Activated naive CD4-positive, alpha-beta T cell treated with anti-CD3 and anti-CD28 coated beads, Interleukin-2, amount 10 ng/mL, durations not matched to agents 7 days and 5 days (primary cell): ENCODE measurements around the gene MZT2B.
"Not testable (repeated sequence)": the region's sequence is repeated elsewhere in the genome, so short reads cannot be mapped to it uniquely, and the experiment has no call there.

ENCODE experiments used
- CTCF ChIA-PET: fragments of 350-600 bp; sonication (Branson Sonifier 250); formaldehyde crosslinking; loops from one replicate; lab custom pipeline; 2021; ENCODE audit warnings: antibody characterized with exemption; lab: Charles Lee
- DNase-seq: peaks from one replicate; pipeline ENCODE4 v3.0.0-alpha.2; 2020
- H3K27ac Mint-ChIP-seq: one replicate; pipeline ENCODE4 v1.8.0; 2021; ENCODE audit warnings: mild to moderate bottlenecking, moderate library complexity, mixed read lengths
- H3K27me3 Mint-ChIP-seq: one replicate; pipeline ENCODE4 v1.8.0; 2021; ENCODE audit warnings: mild to moderate bottlenecking, mixed read lengths
- H3K36me3 Mint-ChIP-seq: one replicate; pipeline ENCODE4 v1.8.0; 2021; ENCODE audit warnings: mixed read lengths
- H3K4me1 Mint-ChIP-seq: one replicate; pipeline ENCODE4 v1.8.0; 2021; ENCODE audit warnings: mixed read lengths
- H3K4me3 Mint-ChIP-seq: one replicate; pipeline ENCODE4 v1.8.0; 2021; ENCODE audit warnings: mild to moderate bottlenecking, moderate library complexity, mixed read lengths
- H3K9me3 Mint-ChIP-seq: one replicate; pipeline ENCODE4 v1.8.0; 2021; ENCODE audit warnings: mixed read lengths

MZT2B gene

DNA sequence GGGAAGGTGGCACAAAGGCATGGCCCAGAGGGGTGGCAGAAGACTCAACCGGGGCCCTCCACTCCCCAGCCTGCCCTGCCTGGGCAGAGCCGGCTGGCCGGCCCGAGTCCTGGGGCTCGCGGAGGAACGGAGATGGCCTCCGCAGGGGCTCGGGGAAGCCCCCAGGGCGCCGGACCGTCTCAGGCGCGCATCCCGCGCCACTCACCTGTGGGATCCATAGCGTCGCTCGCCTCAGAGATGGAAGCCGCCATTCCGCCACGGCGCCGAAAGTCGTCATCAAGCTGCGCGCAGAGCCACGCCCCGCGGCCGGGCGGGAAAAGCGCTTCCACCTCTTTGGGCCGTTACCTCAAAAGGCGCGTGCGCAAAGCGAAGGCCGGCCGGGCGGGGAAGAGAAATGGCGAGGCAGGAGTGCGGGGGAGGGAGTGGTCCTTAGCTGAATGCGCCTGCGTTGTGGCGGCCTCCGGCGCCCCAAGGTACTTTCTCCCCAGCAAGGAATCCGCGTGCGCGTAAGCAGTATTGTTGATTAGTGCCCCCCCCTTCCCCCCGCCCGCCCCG, 660 bp upstream of the MZT2B start, which contains the start of gene SMPD4:
TSS of gene SMPD4 (minus strand) at position 278 of the 555 bp plus-strand sequence. CDS start 5,010 bp downstream, outside the sequence.
- Mint-ChIP-seq H3K27ac (peak within 1 kb of the TSS; percentile 97), H3K27me3 (no peaks in the 10 kb centered on the region), H3K9me3 (no peaks in the 10 kb centered on the region), H3K36me3 (peaks cover 13% of the 10 kb centered on the region), H3K4me3 (peak within 1 kb of the TSS; percentile 92), H3K4me1 (peaks cover 41% of the 10 kb centered on the region)
- DNase-seq: peak; percentile 98
- CTCF ChIA-PET: interaction anchor here (1.2 to 1.6 kb wide), 2 partner anchors 11 to 161 kb away, joined by 4 to 6 read pairs; partner anchors contain the start of gene IMP4

DNA sequence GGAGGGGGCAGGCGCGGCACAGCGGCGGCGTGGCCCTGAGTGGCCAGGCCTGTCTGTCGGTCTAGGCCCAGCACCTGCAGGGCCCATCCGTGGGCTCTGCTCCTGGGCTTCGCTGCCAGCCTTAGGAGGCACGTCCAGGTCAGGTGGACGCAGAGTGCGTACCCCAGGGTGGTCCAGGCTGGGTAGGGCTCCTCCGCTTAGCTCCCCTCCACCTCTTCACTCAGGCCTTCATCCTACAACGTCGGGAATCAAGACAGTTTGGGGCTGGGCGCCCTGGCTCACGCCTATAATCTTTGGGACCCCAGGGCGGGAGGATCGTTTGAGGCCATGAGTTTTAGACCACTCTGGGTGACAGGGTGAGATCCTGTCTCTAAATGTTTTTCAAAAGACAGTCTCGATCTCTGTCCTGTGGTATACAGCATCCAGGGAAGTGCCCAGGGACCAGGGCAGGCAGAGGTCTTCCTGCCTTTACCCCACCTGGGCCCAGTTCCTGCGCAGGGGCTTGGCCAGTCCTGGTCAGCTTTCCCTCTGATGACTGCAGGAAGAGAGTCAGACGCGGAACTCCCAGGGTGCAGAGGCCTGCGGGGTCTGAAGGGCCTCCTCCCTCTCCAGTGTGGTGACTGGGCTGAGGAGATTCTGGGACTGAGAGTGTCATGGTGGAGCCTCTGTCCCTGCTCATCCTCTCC, 907 bp downstream of the MZT2B start:
- CTCF ChIA-PET: interaction anchor here (0.8 kb wide), 1 partner anchor 150 kb away, joined by 3 read pairs; no protein-coding TSS in a partner anchor
- peaks cover 39% of the 10 kb centered on the region for H3K4me1 Mint-ChIP-seq
- peak overlapping the region; percentile 85 for H3K27ac Mint-ChIP-seq
- peak overlapping the region; percentile 76 for H3K4me3 Mint-ChIP-seq
- peaks cover 10% of the 10 kb centered on the region for H3K36me3 Mint-ChIP-seq
- not testable (repeated sequence) for H3K27me3 Mint-ChIP-seq, DNase-seq, H3K9me3 Mint-ChIP-seq

DNA sequence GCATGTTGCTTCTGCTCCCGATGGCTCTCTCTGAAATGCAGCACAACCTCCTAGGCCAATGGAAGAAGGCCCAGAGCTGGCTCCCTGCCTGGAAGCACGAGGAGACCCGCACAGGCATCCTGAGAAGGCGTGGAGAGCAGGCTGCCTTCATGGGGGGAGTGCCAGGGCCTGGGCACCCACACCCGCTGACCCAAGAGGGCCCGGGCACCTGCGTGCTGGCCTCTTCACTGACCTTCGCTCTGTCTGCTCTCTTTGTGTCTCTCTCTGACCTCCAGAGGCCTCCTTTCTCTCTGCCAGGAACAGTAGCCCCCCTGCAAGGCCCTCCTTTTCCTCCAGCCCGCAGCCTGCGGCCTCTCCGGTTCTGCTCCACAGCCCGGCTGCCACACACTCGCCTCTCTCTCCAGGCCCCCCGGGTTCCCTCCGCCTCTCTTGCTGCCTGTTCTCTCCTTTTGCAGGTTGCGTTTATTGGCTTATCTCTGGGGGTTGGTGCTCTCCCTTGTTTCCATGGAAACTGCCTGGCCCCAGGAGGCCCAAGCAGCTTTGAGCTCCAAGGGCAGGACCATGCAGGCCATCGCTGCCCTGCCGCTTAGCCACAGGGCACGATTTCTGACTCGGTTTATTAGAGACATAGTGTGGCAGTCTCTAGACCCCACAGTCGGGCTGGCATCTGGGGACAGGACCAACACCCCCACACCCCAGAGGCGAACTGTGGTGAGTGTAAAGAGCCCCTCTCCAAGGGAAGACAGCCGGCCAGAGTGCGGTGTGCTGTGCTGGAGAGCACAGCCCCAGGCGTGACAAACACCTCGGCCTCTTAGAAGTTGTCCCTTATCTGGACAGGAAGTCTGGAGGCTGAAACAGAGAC, 1.7 kb downstream of the MZT2B start:
- CTCF ChIA-PET: no interaction called here
- peak overlapping the region; percentile 76 for H3K4me3 Mint-ChIP-seq
- H3K4me1 Mint-ChIP-seq: peaks cover 36% of the 10 kb centered on the region
- H3K36me3 Mint-ChIP-seq: peaks cover 8% of the 10 kb centered on the region
- DNase-seq: no peak
- H3K27me3 Mint-ChIP-seq: no peaks in the 10 kb centered on the region
- H3K9me3 Mint-ChIP-seq: no peaks in the 10 kb centered on the region
- H3K27ac Mint-ChIP-seq: peak overlapping the region; percentile 85

DNA sequence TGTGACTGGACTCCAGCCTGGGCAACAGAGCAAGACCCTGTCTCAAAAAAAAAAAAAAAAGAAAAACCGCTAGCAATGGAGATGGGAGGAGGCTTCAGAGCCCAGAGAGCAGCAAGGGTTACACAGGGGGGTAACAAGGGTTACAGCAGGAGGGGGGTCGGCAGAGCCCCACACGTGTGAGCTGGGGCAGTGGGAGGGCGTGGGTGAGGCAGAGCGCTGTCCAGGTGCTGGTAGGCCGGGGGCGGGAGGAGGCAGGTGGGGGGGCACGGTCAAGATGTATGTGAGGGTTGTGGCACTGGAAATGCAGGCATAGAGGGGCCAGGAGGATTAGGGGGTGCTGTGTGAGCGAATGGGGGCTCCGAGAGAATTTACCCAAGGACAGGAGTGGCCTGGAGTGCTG, 3.4 kb downstream of the MZT2B start:
- CTCF ChIA-PET: no interaction called here
- Mint-ChIP-seq H3K27me3 (no peaks in the 10 kb centered on the region), H3K4me3 (no peak overlapping the region), H3K36me3 (peaks cover 8% of the 10 kb centered on the region), H3K9me3 (no peaks in the 10 kb centered on the region), H3K4me1 (peaks cover 27% of the 10 kb centered on the region), H3K27ac (no peak overlapping the region)
- DNase-seq: no peak

DNA sequence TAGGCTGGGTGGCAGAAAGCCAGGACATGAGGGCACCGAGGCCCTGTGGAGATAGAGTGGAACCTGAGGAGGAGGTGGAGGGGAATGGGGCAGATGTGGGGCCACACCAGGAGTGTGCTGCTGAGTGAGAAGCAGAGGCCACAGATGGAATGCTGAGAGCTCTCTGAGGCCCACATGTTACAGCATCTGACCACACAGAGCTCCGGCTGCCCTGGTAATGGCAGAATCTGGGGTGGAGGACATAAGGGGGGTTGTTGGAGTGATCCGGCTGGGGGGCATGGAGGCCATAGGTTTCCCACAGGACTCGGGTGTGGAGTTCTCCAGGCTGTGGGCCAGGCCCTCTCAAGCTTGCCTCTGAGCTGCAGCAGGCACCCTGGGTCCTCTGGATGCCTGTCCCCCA, 3.8 kb downstream of the MZT2B start:
- CTCF ChIA-PET: no interaction called here
- peaks cover 8% of the 10 kb centered on the region for H3K36me3 Mint-ChIP-seq
- DNase-seq: no peak
- H3K4me3 Mint-ChIP-seq: no peak overlapping the region
- H3K27me3 Mint-ChIP-seq: no peaks in the 10 kb centered on the region
- no peaks in the 10 kb centered on the region for H3K9me3 Mint-ChIP-seq
- no peak overlapping the region for H3K27ac Mint-ChIP-seq
- peaks cover 23% of the 10 kb centered on the region for H3K4me1 Mint-ChIP-seq

DNA sequence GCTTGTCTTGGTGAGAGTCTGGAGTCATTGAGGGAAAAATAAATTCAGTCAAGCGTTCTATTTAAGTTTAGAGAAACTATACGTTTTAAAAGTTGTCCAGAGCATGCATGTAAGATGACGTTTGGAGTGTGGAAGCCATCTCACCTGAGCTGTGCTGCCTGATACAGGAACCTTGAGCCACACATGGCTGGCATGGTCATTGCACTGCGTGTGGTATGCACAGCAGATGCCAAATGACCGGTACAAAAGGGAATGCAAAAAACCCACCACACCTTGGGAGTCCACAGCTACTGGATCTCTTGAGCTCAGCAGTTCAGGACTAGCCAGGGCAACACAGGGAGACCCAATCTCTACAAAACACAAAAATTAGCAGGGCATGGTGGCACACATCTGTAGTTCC, 4.3 kb downstream of the MZT2B start:
- Mint-ChIP-seq H3K27me3 (no peaks in the 10 kb centered on the region), H3K9me3 (no peaks in the 10 kb centered on the region), H3K36me3 (peaks cover 10% of the 10 kb centered on the region), H3K27ac (no peak overlapping the region), H3K4me1 (peaks cover 23% of the 10 kb centered on the region), H3K4me3 (no peak overlapping the region)
- CTCF ChIA-PET: no interaction called here
- no peak for DNase-seq

DNA sequence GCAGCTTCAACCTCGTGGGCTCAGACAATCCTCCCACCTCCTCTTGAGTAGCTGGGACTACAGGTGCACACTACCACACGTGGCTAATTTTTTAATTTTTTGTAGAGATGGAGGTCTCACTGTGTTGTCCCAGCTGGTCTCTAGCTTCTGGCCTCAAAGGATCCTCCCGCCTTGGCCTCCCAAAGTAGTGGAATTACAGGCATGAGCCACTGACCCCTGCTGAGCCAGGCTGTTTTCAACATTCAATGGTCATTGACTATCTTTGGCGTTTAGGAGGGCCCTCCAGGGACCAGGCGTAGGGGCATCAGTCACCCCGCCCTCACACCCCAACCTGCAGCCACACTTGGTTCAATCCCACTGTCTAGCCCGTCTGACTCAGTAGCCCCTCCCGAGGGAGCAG, 5.2 kb downstream of the MZT2B start:
- Mint-ChIP-seq H3K27ac (no peak overlapping the region), H3K4me3 (no peak overlapping the region), H3K9me3 (no peaks in the 10 kb centered on the region), H3K4me1 (peaks cover 25% of the 10 kb centered on the region), H3K36me3 (peaks cover 15% of the 10 kb centered on the region), H3K27me3 (no peaks in the 10 kb centered on the region)
- CTCF ChIA-PET: no interaction called here
- no peak for DNase-seq

DNA sequence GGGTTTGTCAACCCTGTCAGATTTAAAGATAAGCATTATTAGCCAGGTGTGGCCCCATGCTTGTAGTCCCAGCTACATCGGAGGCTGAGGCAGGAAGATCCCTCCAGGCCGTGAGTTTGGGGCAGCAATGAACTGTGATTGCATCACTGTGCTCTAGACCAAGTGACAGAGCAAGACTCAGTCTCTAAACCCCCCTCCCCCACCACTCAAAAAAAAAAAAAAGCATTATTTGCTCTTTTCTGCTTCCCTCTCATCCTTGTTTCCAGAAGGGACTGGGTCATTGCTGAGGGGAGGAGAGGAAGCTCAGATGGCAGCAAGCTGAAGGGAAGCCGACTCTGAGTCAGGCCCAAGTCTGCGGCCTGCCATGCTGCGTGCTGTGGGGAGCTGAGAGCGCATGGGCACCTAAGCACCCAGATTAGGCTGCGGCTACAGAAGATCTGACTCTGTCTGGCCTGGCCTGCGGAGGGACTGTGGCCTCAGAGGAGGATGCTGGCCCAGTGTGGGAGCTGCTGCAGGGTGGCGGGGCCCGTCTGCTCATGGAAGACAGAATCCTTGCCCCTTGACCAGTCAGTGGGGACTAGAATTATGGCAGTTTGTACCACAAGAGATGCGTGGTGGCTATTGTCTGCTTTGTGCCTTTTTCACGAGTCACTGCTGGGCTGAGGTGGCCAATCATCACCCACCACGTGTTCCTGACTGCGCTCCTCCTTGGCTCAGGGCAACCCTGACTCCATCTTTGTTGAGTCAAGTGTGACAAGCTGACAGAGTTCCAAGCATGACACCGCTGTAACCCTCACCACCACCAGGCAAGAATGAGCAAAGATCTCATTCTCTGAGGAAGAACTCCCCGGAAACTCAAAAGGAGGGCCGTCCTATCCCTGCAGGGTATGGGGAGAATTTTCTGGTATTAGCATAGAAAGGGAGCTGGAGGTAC, 6.1 kb downstream of the MZT2B start:
- DNase-seq, H3K9me3 Mint-ChIP-seq, CTCF ChIA-PET, H3K4me3 Mint-ChIP-seq, H3K27me3 Mint-ChIP-seq, H3K27ac Mint-ChIP-seq: not testable (repeated sequence)
- H3K36me3 Mint-ChIP-seq: peaks cover 18% of the 10 kb centered on the region
- H3K4me1 Mint-ChIP-seq: peaks cover 24% of the 10 kb centered on the region

DNA sequence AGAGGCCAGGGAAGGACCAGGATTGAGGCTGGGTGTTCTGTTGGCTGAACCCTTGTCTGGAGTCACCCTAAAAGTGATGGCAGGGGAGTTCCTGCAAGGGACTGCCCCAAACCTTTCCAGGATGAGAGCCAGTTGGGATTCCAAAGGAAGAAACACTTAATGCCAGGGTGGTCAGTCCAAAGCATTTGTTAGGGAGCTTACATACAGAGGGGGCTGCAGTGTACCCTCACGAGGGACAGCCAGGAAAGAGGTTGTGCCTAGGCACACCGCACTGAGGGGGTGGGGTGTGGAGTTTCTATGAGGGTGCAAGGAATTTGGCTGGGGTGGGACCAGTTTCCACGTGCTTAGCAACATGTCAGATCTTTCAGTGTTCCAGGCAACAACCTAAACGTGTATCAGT, 6.9 kb downstream of the MZT2B start:
- H3K27me3 Mint-ChIP-seq, H3K27ac Mint-ChIP-seq, CTCF ChIA-PET, H3K4me3 Mint-ChIP-seq, DNase-seq, H3K9me3 Mint-ChIP-seq: not testable (repeated sequence)
- H3K36me3 Mint-ChIP-seq: peaks cover 15% of the 10 kb centered on the region
- peaks cover 17% of the 10 kb centered on the region for H3K4me1 Mint-ChIP-seq

DNA sequence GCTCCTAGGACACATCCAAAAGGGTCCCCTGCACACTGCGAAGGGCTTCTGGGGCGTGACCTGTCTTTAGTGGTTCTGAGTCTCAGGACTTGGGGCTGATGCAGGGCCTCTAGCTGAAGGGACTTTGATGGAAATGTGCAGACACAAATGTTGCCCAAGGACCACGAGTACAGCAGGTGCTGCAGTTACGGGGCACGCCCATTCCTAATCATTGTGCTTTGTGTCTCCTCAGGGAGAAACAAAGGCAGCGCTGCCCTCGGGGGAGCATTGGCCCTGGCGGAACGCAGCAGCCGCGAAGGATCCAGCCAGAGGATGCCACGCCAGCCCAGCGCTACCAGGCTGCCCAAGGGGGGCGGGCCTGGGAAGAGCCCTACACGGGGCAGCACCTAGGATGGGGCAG, 8.2 kb downstream of the MZT2B start:
- DNase-seq: no peak
- H3K9me3 Mint-ChIP-seq: no peaks in the 10 kb centered on the region
- H3K4me1 Mint-ChIP-seq: peaks cover 11% of the 10 kb centered on the region
- H3K4me3 Mint-ChIP-seq: no peak overlapping the region
- H3K27ac Mint-ChIP-seq: no peak overlapping the region
- H3K36me3 Mint-ChIP-seq: peaks cover 13% of the 10 kb centered on the region
- H3K27me3 Mint-ChIP-seq: no peaks in the 10 kb centered on the region
- CTCF ChIA-PET: no interaction called here

DNA sequence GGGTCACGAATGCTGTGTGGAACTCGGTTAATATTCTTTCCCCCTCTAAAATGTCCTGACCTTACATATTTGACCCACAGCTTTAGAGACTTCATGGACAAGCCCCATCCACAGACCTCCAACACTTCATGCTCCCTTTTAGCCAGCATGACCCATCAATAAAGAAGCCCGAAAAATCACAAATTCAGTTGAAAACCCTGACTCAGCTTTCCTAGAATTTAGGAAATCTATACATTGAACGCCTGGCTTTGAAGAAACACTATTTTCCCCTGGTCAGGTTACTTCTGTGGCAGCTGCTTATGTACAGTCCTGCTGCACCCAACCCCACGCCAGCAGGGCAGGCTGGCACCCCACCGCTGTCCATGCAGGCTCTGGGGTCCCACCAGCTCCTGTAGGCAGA, 9.3 kb downstream of the MZT2B start:
- CTCF ChIA-PET, H3K4me1 Mint-ChIP-seq, H3K9me3 Mint-ChIP-seq, H3K4me3 Mint-ChIP-seq, DNase-seq, H3K27me3 Mint-ChIP-seq: not testable (repeated sequence)
- H3K27ac Mint-ChIP-seq: peak overlapping the region; percentile 68
- H3K36me3 Mint-ChIP-seq: peaks cover 13% of the 10 kb centered on the region

DNA sequence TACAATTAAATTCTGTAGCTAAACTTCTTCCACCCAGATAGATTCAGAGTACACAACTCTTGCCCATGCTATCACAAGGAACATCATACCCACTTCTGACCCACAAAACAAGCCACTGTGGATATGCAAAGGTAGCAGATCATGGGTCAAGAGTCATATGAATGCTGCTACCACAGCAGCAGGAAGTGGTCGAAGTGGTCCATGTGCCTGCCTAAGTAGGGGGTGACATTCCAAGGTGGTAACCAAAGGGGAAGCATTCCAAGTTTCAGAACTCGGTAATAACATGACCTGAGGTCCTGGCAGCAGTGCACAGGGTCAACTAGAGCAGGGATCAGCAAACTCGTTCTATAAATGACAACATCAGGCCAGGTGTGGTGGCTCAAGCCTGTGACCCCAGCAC, 10.4 kb downstream of the MZT2B start:
- CTCF ChIA-PET, H3K4me3 Mint-ChIP-seq: not testable (repeated sequence)
- H3K27ac Mint-ChIP-seq: peak overlapping the region; percentile 39

DNA sequence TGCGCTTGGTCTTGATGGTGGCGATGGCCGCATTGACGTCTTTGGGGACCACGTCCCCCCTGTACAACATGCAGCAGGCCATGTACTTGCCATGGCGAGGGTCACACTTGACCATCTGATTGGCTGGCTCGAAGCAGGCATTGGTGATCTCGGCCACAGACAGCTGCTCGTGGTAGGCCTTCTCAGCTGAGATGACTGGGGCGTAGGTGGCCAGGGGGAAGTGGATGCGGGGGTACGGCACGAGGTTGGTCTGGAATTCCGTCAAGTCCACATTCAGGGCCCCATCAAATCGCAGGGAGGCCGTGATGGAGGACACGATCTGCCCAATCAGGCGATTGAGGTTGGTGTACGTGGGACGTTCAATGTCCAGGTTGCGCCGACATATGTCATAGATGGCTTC, 11.8 kb downstream of the MZT2B start:
- H3K4me3 Mint-ChIP-seq, H3K27me3 Mint-ChIP-seq, DNase-seq, H3K27ac Mint-ChIP-seq, H3K9me3 Mint-ChIP-seq, H3K4me1 Mint-ChIP-seq, CTCF ChIA-PET: not testable (repeated sequence)
- peaks cover 11% of the 10 kb centered on the region for H3K36me3 Mint-ChIP-seq

More for the DNA sequence above, 10.4 kb downstream of the MZT2B start:
- H3K36me3 Mint-ChIP-seq: peaks cover 13% of the 10 kb centered on the region
- DNase-seq, H3K4me1 Mint-ChIP-seq, H3K9me3 Mint-ChIP-seq, H3K27me3 Mint-ChIP-seq: not testable (repeated sequence)
